Lower lobe of right lung (tissue), 2 donors: ENCODE data around the gene SNAPC3. TPM values are rescaled to one million over a fixed set of nuclear protein-coding genes. Genes with fewer than 3 reads are reported as not detected.

Experiments
- ATAC-seq, 2 donors: fragments of 200-7000 bp; cut with Tn5 transposase; one replicate each; pipeline ENCODE4 v1.9.1; 2020 to 2022; ENCODE audit warnings: mild to moderate bottlenecking in 2 of 2, moderate library complexity in 2 of 2
- DNase-seq: peaks from one replicate; pipeline ENCODE4 v3.0.0-alpha.2; 2020
- H3K27ac ChIP-seq: fragments of 200-600 bp; one replicate; pipeline ENCODE4 v1.8.0; 2022
- H3K27me3 ChIP-seq: fragments of 200-600 bp; one replicate; pipeline ENCODE4 v1.8.0; 2022; ENCODE audit warnings: low read depth
- H3K36me3 ChIP-seq: fragments of 200-600 bp; one replicate; pipeline ENCODE4 v1.8.0; 2022; ENCODE audit warnings: mild to moderate bottlenecking
- H3K4me1 ChIP-seq: fragments of 200-600 bp; one replicate; pipeline ENCODE4 v1.8.0; 2022
- H3K4me3 ChIP-seq: fragments of 200-600 bp; one replicate; pipeline ENCODE4 v1.8.0; 2022; ENCODE audit warnings: mild to moderate bottlenecking
- H3K9me3 ChIP-seq: fragments of 200-600 bp; one replicate; pipeline ENCODE4 v1.8.0; 2022
- intact Hi-C: fragments of 100-400 bp; cut with DNase I; formaldehyde crosslinking; loops from one replicate; pipeline ENCODE4 v1.11.0; 2022
- total RNA-seq: library from RNA; stranded (reverse); fragmentation: NEBNext Ultra II Directional; extraction: Animal tissue kit (Norgen Biotek cat#: 25700); gene quantifications from one replicate; pipeline ENCODE4 v1.2.1, GENCODE V29; 2021
- TF ChIP-seq, protein P1 (sequence below): fragments of 200-600 bp; IDR thresholded peaks from one replicate; pipeline ENCODE4 v1.8.0; 2022; ENCODE audit warnings: antibody characterized with exemption, mild to moderate bottlenecking
- donor health status: DM: no; HTN: yes; CAD: no; lungs with severe emphysema.

The SNAPC3 gene
- total RNA-seq, 1 donor from 2014 or later: 30.7 TPM

DNA sequence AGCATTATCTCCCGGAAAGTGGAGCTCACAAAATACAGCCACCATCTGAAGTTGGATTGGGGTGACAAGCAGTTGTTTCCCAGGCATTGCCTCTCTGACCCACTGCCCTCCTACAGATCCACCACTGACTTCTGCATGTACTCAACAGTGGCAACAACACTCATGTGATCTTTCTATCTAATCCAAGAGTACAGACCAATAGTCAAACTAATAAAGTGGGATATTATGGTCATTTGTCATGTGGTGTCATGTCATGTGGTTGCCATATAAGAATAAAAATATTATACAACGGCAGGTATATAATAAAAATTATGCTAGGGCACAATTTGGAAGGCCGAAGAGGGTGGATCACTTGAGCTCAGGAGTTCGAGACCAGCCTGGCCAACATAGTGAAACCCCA is 33.0 kb upstream of the SNAPC3 start:
- Histone ChIP-seq H3K27me3 (no peaks in the 10 kb centered on the region), H3K4me1 (no peaks in the 10 kb centered on the region), H3K27ac (no peak overlapping the region), H3K4me3 (no peak overlapping the region), H3K9me3 (no peaks in the 10 kb centered on the region), H3K36me3 (no peaks in the 10 kb centered on the region)
- ATAC-seq: no peak
- intact Hi-C loops: no loop called here
- TF ChIP-seq, protein P1, sequence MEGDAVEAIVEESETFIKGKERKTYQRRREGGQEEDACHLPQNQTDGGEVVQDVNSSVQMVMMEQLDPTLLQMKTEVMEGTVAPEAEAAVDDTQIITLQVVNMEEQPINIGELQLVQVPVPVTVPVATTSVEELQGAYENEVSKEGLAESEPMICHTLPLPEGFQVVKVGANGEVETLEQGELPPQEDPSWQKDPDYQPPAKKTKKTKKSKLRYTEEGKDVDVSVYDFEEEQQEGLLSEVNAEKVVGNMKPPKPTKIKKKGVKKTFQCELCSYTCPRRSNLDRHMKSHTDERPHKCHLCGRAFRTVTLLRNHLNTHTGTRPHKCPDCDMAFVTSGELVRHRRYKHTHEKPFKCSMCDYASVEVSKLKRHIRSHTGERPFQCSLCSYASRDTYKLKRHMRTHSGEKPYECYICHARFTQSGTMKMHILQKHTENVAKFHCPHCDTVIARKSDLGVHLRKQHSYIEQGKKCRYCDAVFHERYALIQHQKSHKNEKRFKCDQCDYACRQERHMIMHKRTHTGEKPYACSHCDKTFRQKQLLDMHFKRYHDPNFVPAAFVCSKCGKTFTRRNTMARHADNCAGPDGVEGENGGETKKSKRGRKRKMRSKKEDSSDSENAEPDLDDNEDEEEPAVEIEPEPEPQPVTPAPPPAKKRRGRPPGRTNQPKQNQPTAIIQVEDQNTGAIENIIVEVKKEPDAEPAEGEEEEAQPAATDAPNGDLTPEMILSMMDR: no peak
- no peak for DNase-seq

- H3K4me1 ChIP-seq: no peaks in the 10 kb centered on the region
- no peak overlapping the region for H3K4me3 ChIP-seq
- H3K27ac ChIP-seq: no peak overlapping the region
- no peaks in the 10 kb centered on the region for H3K36me3 ChIP-seq
- TF ChIP-seq, protein P1: no peak
- DNase-seq (no peak), ATAC-seq (no peak)
- H3K9me3 ChIP-seq: no peaks in the 10 kb centered on the region
- no peaks in the 10 kb centered on the region for H3K27me3 ChIP-seq
- intact Hi-C loops: no loop called here
Measured at GRCh38 chr9:15390201-15390600, 32.5 kb upstream of the SNAPC3 start.

- no peak for DNase-seq
- intact Hi-C loops: no loop called here
- ATAC-seq: no peak
- Histone ChIP-seq H3K27ac (no peak overlapping the region), H3K4me3 (no peak overlapping the region), H3K27me3 (no peaks in the 10 kb centered on the region), H3K4me1 (no peaks in the 10 kb centered on the region), H3K36me3 (no peaks in the 10 kb centered on the region), H3K9me3 (no peaks in the 10 kb centered on the region)
- TF ChIP-seq, protein P1: no peak
Measured at GRCh38 chr9:15392363-15392762, 30.3 kb upstream of the SNAPC3 start.

GRCh38 chr9:15400281-15400941 is 22.3 kb upstream of the SNAPC3 start:
- DNase-seq: no peak
- Histone ChIP-seq H3K4me3 (no peak overlapping the region), H3K4me1 (no peaks in the 10 kb centered on the region), H3K36me3 (no peaks in the 10 kb centered on the region), H3K27me3 (no peaks in the 10 kb centered on the region), H3K9me3 (no peaks in the 10 kb centered on the region), H3K27ac (no peak overlapping the region)
- intact Hi-C loops: no loop called here
- TF ChIP-seq, protein P1: no peak
- ATAC-seq: no peak

GRCh38 chr9:15401266-15401665 is 21.4 kb upstream of the SNAPC3 start:
- ATAC-seq (no peak), DNase-seq (no peak)
- no peak overlapping the region for H3K4me3 ChIP-seq
- no peaks in the 10 kb centered on the region for H3K4me1 ChIP-seq
- TF ChIP-seq, protein P1: no peak
- no peaks in the 10 kb centered on the region for H3K36me3 ChIP-seq
- intact Hi-C loops: no loop called here
- H3K9me3 ChIP-seq: no peaks in the 10 kb centered on the region
- H3K27me3 ChIP-seq: no peaks in the 10 kb centered on the region
- no peak overlapping the region for H3K27ac ChIP-seq
